CD4-positive, alpha-beta T cell treated with Interferon alpha-2 for 1 hour (primary cell): Measurements from ENCODE around the gene RIPOR1.
"Not testable (repeated sequence)": the region's sequence is repeated elsewhere in the genome, so short reads cannot be mapped to it uniquely, and the experiment has no call there.

Experiments
- DNase-seq, 2 donors: peaks; one replicate each; pipeline ENCODE4 v3.0.0-alpha.2; 2020 to 2022

The RIPOR1 gene, protein sequence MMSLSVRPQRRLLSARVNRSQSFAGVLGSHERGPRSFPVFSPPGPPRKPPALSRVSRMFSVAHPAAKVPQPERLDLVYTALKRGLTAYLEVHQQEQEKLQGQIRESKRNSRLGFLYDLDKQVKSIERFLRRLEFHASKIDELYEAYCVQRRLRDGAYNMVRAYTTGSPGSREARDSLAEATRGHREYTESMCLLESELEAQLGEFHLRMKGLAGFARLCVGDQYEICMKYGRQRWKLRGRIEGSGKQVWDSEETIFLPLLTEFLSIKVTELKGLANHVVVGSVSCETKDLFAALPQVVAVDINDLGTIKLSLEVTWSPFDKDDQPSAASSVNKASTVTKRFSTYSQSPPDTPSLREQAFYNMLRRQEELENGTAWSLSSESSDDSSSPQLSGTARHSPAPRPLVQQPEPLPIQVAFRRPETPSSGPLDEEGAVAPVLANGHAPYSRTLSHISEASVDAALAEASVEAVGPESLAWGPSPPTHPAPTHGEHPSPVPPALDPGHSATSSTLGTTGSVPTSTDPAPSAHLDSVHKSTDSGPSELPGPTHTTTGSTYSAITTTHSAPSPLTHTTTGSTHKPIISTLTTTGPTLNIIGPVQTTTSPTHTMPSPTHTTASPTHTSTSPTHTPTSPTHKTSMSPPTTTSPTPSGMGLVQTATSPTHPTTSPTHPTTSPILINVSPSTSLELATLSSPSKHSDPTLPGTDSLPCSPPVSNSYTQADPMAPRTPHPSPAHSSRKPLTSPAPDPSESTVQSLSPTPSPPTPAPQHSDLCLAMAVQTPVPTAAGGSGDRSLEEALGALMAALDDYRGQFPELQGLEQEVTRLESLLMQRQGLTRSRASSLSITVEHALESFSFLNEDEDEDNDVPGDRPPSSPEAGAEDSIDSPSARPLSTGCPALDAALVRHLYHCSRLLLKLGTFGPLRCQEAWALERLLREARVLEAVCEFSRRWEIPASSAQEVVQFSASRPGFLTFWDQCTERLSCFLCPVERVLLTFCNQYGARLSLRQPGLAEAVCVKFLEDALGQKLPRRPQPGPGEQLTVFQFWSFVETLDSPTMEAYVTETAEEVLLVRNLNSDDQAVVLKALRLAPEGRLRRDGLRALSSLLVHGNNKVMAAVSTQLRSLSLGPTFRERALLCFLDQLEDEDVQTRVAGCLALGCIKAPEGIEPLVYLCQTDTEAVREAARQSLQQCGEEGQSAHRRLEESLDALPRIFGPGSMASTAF

DNA sequence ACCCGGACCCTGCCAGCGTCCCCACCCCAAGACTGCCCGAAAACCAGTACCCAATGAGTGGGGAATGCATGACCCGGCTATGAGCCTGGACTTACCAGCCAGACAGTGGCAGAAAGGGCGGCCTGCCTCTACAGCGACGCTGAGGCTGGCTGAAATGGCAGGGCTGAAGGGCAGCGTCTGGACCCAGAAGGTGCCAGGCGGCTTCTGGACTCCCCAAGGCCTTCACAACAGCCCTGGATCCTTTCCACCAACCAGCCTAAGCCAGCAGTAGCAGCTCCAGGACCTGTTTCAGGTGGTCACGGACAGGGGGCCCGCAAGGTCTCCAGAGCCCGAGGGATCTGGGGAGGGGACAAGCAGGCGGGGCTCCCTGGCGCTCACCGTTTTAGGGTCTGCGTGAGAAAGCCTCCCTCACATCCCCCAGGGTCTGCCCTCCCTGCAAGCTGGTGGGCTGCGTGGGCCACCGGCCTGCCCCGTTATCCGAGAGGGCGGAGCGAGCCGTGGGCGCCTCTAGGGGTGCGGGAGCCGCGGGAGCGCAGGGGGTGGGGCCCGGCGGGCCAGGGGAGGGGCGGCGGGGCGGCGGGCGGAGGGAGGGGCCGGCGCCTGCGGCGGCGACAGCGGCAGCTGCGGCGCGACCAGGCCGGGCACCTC lies at the start of gene RIPOR1:
Gene RIPOR1, plus strand, starts transcription at position 608 of the 648 bp plus-strand sequence. CDS start 9,618 bp downstream, outside the sequence.
- peak; percentile 40 to 54 for DNase-seq

DNA sequence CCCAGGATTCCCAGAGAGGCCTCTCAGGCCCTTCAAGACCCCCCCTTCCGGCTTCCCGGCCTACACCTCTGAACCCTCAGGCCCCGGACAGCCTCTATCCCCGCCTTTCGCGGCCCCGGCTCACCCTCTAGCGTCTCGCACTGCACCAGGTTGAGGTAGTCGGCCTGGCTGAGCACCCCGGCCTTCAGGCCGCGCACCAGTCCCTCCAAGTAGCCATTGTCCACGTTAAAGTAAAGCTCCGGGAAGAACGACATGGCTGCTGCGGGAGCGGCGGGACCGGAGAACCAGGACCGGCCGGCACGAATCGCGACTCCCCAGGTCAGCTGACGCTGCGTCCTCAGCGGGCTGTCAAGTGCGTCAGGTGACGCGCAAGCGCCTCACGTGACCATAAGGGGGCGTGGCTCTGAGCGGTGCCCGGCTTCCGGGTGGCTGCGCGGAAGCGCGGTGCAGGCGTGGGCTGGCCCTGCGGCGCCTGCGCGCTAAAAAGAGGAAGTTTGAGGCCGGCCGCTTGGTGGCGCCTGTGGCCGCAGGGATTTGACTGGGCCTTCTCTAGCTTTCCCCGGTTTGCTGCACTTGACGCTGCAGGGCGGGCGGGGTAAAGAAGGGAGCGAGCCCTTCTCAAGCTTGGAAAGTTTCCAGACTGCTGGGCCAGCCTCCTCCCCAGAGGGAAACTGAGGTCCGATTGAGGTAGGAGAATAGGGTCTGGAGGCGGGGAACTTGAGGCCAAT lies 47.6 kb upstream of the RIPOR1 start, which contains the start of gene ATP6V0D1:
Gene ATP6V0D1, minus strand, starts transcription at position 325 of the 728 bp plus-strand sequence. Its CDS starts 71 bp downstream, at position 254.
- peak; percentile 98 to 99 for DNase-seq

DNA sequence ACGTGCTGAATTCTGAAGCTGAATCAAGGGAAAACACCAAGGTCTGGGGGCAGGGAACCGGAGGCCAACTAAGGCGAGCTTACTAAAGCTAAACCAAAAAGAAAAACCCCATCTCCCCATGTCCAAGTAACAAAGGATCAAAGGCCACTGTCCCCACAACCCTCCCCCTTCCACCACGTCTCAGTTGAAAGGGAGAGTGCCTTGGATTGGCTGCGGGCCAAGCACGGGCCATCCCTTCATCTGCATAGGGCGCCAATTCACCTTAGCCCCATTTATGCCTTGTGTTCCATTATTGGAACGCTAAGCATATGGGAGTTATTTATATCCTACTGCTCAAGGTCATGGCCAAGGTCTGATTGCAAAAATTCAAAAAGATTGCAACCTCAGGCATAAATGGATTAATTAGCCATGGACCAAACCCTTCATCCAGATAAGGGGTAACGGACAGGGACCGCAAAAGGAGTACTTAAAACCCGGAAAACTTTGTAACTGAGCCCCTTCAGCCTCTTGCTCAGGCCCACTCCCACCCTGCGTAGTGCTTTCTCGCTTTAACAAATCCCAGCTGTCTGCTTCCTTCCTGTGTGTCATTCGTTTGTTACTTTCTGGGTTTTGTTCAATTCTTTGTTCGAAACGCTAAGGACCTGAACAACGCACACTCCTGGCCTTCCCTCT lies 46.9 kb upstream of the RIPOR1 start:
- peak in 1 of 2 donors; percentile 61 for DNase-seq

DNA sequence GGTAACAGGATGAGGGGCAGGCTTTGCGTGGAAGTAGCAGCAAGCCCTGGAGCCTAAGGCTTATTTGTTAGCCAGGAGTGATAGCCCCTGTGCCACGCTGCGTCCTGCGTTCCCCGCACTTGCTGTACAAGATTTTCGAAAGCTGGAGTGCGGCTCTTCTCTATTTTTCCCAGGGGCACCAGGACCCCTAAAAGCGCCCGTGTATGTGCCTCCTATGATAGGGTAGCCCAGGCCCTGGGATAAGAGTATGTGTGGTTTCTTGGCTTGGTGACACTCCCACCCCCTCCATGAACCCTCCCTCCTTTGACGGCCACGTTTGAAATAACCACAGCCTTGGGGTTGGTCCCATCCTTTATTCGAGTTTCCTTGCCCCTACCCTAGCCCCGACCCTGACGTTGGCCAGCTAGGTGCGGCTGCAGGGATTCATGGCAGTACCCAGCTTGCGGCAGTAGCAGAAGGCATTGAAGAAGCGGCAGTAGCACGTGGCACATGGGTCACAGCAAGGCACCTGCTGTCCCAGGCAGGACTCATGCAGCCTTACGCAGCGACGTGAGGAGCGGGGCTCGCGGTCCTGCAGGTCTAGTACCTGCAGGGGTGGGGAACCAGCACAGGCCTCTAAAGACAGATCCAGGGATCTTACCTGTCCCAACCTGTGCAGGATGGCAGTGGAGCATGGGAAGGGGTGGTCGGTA lies 46.2 kb upstream of the RIPOR1 start:
- DNase-seq: no peak

DNA sequence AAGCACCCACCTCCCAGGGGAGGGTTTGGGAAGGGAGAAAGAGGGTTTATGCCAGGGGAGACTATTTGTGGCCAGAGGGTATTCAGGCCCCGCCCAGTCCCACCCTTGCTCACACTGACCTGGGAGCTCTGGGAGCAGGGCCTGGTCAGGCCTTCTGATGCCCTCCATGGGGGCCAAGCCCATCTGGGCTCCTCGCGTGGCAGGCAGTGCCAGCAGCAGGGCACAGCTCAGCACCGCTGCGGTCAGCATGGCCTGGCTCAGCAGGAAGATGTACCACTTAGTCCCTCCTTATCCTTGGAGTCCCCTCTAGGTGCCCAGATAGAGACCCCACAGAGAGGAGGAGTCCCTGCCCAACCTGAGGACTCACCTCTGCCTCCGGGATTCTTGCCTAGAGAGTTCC lies 45.5 kb upstream of the RIPOR1 start, which contains the start of gene AGRP:
Gene AGRP, minus strand, starts transcription at position 398 of the 400 bp plus-strand sequence. Its CDS starts 149 bp downstream, at position 249.
- no peak for DNase-seq

DNA sequence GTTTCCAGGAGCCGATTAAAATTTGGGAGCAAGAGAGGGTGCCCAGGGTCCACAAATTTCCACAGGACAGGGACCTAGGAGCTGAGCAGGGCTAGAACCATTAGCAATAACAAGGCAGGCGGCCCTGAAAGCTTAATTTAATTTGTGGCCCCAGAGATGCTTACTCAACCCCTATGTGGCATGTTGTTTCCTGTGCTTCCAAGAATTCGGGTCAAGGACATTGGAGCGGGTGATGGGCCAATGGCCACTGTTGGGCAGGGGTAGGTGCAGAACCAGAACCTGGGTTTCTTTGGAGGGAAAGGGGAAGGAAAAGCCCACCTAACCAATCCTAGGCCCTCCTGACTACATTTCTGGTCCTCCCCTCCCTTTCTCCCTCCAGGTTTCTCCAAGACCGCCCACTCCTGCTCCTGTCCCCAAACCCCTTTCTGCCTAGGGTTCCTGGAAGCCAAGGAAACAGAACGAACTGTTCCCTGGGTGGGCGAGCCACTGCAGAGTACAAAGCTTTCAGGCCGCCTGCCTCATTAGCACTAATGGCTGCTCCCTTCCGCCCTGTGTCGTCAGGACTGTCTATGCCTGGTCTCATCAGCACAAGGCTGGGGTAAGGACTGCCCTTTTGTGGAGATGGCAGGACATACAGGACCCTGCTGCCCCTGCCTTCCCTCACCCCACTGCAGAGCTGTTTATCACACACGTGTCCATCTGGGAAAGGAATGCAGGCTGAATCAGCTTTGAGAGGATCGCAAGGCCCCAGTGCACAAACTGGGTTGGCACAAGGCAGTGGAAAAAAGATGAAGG lies 44.7 kb upstream of the RIPOR1 start:
- no peak for DNase-seq

DNA sequence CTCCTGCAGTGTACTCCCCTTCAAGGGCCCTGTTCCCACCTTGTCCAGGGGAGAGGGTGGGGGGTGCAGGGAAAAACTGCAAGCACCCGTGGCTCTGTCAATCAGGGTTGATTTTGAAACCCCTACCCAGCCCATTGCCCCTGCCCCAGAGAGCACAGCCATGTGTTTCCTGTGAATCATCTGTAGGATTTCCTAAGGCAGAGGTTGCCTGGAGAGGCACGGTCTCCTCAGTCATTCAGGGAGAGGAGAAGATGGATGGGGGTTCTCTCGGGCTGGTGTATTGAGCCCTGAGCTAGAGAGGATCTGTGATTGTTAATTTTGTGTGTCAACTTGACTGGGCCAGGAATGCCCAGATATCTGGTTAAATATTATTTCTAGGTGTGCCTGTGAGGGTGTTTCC lies 41.8 kb upstream of the RIPOR1 start:
- no peak for DNase-seq

DNA sequence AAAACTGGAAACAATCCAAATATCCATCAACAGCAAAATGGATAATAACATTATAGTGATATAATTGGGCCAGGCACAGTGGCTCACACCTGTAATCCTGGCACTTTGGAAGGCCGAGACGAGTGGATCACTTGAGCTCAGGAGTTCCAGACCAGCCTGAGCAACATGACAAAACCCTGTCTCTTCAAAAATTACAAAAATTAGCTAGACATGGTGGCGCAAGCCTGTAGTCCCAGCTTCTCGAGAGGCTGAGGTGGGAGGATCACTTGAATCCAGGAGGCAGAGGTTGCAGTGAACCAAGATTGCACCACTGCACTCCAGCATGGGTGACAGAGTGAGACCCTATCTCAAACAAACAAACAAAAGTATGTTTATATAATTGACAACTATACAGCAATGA lies 41.1 kb upstream of the RIPOR1 start:
- DNase-seq: not testable (repeated sequence)

DNA sequence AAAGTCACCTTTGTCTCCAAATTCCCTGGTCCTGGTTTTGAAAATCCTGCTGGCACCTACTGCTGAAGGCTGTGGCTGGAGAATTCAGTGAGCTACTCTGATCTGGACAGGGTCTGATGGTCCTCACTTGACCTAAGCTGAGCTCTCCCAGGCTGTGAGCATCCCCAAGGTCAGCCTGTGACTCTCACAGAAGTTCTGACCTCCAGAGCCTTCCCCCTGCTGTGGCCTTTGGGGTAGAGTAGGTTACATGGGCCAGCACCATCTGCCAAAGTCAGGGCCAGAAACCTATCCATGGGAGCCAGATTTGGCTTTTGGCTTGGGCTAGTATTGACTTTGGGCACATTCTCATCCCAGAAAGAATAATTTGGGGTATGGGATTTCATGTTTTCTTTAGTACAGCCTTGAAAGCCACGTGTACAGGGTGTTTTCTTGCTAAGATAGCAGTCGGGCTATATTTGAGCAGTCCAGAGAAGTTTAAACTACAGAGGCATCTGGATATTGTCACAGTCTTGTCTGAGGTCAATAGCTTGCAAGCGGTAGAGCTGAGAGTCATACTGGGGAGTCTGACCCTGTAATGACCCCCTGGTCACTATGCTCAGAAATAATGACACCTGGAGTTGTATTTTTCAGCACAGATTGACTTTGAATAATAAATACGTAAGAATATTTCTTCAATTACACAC lies 39.1 kb upstream of the RIPOR1 start:
- no peak for DNase-seq

DNA sequence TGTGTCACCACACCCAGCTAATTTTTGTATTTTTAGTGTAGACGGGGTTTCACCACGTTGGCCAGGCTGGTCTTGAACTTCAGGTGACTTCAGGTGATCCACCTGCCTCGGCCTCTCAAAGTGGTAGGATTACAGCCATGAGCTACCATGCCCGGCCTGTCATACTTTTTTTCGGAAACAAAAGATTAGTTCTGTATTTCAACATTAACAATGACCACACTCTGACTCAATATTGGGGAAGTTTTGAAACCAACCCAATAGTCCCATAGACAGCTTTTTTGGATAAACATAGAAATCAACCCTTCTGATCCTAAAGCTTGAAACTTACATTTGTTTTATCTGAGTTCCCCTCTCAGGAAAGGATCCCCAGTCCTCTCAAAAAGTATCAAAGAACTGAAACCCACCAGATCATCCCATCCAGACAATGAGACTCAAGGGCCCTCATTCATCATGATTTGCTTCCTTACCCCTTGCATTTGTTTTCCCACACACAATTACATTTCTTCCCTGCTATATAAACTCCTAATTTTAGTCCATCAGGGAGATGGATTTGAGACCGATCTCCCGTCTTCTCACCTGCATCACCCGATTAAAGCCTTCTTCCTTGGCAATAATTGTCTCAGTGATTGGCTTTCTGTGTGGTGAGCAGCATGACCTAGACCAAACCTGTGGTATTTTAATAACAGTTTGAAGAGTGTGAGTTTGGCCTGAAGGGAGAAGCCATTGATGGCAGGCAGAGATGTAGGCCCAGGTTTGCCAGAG lies 38.1 kb upstream of the RIPOR1 start:
- DNase-seq: no peak

DNA sequence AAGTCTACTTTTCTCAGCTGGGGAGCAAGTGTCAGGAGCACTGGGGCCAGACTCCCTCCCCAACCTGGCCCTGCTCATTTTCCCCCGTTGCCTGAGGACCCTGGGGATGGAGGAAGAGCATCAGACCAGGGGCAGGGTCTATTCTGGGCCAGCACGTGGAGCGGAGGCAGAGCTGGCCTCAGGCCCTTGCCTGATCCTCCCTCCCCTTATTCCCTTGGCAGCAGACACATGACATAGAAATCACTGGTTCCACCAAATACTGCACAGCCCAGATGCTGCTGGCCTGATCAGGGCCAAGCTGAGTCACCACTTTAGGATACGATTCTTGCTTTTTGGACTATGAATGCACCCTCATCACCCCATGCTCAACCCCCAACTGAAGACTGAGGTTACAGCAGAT lies 29.5 kb upstream of the RIPOR1 start:
- DNase-seq: no peak

DNA sequence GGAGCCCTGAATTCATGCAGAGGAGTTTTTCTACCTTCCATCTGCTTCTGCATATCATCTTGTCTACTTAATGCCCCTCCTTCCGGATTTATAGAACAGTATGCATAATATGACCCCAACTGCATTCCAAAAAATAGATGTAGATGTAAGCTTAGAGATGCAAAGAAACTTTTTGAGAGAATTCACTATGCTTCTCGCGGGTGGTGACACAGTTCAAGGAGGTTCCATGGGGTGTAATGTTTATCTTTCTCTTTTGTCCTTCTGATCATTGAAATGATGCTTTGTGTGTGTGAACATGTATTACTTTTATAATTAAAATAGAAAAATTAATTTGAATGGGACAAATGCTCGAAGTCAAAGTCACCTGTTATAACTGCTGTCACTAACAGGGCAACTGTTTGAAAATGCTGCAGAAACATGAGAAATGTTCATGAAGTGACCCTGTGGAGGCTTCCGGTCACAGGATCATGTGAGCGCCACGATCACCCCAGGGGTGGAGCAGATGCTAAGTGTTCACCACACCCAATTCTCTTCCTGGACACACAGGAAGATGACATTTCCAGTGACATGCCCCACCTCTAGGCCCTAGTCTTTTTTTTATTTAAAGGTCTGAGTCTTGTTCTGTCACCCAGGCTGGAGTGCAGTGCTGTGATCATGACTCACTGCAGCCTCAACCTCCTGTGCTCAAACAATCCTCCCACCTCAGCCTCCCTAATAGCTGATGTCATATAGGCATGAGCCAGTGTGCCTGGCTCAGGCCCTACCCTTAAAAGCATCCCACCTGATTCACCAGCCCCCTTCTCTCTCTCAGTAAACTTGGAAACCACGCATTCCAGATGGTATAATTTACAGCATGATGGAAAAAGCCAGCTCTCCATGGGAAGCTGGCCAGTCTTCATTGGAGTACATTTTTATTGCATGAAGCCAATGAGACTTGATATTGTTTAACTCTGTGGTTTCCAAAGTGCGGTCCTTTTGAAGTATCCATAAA lies 24.3 kb upstream of the RIPOR1 start:
- peak; percentile 74 to 76 for DNase-seq

DNA sequence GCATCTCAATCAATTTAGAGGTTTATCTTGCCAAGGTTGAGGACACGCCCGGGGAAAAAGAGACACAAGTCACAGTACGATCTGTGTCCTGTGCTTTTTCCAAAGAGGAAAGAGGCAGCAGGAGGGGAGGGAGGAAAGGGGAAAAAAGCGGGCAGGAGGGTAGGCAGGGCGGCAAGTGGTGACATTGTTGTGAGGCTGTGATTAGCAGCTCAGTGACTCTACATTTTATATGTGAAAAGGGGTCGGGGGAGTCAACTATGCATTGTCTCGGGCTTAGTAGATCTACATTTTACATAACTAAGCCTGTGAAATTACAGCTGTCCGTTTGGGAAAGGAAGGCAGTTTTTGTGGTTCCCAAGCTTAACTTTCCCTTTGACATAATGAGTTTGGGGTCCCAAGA lies 22.2 kb upstream of the RIPOR1 start:
- no peak for DNase-seq

DNA sequence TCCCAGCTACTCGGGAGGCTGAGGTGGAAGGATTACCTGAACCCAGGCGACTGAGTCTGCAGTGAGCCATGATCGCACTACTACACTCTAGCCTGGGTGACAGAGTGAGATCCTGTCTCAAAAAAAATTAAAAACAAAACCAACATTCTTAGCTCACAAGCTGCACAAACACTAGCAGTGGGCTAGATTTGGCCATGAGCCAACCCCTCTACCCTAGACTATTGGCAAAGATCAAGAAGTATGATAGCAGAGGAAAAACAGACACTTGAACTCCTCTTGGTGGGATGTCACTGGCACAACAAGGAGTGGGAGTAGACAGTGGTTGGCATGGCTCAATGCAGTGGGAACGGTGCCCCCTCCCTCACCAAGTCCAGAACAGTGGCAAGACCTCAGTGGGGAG lies 19.6 kb upstream of the RIPOR1 start:
- peak in 1 of 2 donors; percentile 25 for DNase-seq

DNA sequence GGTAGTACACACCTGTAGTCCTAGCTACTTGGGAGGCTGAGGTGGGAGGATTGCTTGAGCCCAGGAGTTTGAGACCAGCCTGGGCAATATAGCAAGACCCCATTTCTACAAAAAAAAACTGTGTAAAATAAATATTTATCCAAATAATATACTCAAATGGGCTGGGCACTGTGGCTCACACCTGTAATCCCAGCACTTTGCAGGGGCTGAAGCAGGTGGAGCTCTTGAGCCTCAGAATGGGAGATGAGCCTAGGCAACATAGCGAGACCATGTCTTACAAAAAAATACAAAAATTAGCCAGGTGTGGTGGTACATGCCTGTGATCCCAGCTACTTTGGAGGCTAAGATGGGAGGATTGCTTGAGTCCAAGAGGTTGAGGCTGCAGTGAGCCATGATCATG lies 14.7 kb upstream of the RIPOR1 start:
- not testable (repeated sequence) for DNase-seq

DNA sequence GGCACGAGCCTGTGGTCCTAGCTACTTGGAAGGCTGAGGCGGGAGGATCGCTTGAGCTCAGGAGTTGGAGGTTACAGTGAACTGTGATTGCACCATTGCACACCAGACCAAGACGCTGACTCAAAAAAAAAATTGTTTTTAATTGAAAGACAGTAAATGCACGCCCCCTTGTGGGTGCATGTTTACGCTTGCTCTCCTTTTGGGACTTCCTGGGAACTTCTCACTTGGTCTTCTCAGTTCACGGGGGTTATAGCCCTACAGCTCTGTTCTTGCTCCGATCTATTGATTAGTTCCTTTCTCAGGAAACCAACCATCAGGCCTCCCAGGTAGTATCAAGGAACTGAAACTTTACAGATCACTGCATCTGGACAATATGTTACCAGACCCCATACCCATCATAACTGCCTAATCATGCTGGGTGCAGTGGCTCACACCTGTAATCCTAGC lies 14.2 kb upstream of the RIPOR1 start:
- peak; percentile 86 for DNase-seq
